Renal cortex interstitium (tissue), 11 donors: ENCODE measurements around the gene PPM1H. TPM values are rescaled to one million over a fixed set of nuclear protein-coding genes. Genes with fewer than 3 reads are reported as not detected.
"Not testable (repeated sequence)": the region's sequence is repeated elsewhere in the genome, so short reads cannot be mapped to it uniquely, and the experiment has no call there.

ENCODE experiments used
- DNase-seq, 11 donors: peaks; one replicate each; pipeline ENCODE4 v3.0.0-alpha.2; 2013; ENCODE audit warnings: low read depth in 9 of 11, low spot score in 4 of 11; ENCODE audit errors: extremely low read depth in 1 of 11
- polyA plus RNA-seq, 3 donors: library from polyadenylated mRNA; unstranded; fragments of 120-200 nt; gene quantifications; one replicate each; pipeline ENCODE4 v1.2.1, GENCODE V29; 2013; ENCODE audit not compliant: insufficient read length in 3 of 3

PPM1H gene
- polyA plus RNA-seq, 3 donors, result 26.9 to 30.2 (median 27.1) TPM

DNA sequence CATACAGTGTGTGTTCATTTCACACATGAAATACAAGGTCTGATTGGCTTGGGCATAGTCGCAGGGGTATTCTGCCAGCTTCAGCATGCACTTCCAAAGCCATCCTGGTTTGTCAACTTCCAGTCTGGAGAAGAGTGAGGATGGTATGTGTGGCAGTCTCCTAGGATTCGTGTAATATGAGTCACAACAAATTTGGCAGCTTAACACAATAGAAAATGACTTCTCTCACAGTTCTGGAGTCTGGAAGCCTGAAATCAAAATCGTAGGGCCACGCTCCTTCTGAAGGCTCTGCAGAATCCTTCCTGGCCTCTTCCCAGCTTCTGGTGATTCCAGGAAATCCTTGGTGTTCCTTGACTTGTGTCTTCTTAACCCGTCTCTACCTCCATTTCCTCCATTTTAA lies 167.5 kb downstream of the PPM1H start:
- DNase-seq, result no peak

DNA sequence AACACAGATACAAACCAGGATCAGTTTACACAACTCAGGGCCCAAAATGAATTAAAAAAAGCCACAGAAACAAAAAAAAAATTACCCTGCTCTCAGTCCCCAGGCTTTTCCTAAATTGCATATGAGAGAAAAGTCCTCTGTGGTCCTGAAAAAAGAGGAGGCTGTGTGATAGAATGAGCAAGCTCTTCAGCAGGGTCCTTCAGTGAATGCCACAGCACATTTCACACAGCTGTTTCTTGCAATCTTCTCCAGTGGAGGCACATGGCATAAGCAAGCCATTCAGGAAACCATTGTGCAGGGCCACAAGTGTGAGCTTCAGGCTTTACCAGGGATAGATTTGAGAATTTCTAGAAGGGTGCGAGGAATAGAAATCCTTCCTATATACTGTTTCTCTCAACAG lies 168.5 kb downstream of the PPM1H start:
- no peak for DNase-seq

DNA sequence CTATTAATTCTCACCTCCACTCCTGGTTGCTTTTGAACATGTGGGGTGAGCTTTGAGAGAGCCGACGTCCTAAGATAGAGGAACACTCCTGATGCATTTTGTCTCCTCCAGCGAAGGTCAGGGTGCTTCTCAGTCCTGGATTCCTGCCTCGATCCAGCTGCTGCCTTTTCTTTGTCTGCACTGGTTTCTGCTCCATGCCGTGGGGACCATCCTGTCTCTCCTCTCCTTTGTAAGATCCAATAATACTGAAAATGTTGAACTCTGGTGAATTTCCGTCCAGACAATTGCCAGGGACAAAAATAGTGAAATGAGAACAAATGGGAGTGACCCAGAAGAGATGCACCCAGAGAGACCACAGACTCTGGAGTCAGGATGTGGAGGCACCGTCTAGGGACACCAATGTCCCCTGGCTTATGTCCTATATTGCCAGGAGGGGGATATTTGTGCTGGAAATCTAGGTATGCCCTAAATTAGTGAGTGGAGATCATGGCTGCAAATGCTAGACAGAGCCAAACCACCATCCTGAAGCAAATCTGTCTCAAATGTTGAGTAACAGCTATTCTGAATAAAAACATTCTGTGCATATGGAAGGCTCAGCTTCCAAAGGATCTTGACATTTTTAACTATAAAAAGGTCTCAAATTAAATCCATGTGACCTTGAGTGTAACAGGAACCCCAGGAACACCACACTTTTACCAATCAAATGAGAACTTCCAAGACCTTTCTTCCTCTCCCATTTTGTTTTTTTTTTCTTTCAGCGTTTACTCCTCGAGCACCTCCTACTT lies 170.9 kb downstream of the PPM1H start:
- DNase-seq, result no peak

GRCh38 chr12:62763312-62763711 lies 171.6 kb downstream of the PPM1H start:
- DNase-seq, result no peak

DNA sequence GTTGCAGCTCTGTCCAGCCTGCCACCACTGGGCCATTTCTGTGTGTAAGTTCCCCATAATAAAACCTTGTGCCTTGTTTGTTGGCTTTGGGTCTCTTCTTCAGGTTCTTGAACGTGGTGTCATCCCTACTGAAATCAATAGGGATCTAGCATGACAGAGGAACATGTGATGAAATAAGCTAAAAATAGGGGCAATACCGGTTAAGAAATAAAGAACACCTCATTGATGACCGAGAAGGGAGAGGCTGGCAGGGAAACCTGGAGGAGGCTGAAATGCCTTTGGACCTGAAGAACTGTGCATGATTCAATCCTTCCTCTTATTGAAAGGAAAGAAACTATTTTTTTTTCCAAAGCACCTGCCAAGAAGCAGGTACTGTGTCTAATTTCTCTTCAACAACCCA lies 172.3 kb downstream of the PPM1H start:
- no peak for DNase-seq

DNA sequence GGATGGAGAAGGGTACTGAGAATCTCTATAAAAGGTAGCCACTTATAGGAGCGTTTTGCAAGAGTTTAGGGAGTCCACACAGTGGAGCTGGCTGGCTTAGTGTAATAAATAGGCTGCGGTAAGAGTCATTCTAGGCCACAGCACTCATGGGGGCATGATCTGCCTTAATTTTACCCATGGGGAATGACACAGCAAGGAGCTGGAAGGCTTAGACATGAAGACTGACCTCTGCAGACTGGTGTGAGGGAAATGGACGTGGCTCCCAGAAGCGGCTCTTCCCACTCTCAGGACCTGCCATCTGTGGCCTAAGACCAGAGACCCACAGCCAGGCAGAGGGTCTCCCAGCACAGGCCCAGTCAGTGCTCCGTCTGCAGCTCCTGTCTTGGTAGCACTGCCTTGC lies 173.3 kb downstream of the PPM1H start:
- DNase-seq, result no peak

DNA sequence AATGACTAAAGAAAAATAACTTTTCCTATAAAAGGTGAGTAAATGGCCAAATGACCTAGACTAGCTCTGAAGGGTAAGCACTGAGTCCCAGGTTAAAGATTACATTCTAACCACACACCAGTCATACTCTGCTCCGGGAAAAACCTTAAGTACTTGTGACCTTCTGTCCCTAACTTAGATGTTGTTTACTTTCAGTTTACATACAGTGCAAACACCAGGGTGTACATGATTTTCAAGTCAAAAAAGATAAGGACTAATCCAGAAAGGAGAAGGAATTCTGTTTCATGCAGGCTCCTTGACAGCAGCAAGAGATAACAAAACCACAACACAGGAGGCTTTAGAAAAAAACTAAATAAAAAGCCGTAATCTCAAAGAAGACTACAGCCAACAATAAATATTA lies 174.2 kb downstream of the PPM1H start:
- DNase-seq, result no peak

- not testable (repeated sequence) for DNase-seq
Measured at GRCh38 chr12:62760341-62760740, 174.6 kb downstream of the PPM1H start.

- peak in 3 of 11 donors; percentile 28 to 43 (median 36) for DNase-seq
Measured at GRCh38 chr12:62758216-62758615, 176.7 kb downstream of the PPM1H start.

GRCh38 chr12:62757048-62757447 lies 177.9 kb downstream of the PPM1H start:
- no peak for DNase-seq

DNA sequence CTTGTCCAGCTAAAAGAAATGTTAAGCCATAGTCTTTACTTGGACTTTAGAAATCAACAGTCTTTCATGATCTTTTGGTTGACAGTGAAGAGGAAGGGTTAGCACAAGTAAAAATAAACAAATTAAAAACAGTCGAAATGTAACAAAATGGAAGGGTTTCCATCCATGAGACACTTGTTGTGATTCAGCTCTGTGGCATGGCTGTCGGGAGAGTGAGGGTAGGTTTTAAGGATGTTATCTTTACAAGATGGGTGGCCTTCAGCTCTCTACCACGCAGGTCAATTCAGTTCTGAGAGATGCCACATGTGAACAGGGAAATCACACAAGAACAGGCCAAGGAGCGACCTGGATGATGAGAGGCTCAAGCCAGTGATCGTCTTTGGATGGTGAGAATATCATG lies 180.2 kb downstream of the PPM1H start:
- no peak for DNase-seq

GRCh38 chr12:62751810-62752155 lies 183.2 kb downstream of the PPM1H start:
- no peak for DNase-seq

DNA sequence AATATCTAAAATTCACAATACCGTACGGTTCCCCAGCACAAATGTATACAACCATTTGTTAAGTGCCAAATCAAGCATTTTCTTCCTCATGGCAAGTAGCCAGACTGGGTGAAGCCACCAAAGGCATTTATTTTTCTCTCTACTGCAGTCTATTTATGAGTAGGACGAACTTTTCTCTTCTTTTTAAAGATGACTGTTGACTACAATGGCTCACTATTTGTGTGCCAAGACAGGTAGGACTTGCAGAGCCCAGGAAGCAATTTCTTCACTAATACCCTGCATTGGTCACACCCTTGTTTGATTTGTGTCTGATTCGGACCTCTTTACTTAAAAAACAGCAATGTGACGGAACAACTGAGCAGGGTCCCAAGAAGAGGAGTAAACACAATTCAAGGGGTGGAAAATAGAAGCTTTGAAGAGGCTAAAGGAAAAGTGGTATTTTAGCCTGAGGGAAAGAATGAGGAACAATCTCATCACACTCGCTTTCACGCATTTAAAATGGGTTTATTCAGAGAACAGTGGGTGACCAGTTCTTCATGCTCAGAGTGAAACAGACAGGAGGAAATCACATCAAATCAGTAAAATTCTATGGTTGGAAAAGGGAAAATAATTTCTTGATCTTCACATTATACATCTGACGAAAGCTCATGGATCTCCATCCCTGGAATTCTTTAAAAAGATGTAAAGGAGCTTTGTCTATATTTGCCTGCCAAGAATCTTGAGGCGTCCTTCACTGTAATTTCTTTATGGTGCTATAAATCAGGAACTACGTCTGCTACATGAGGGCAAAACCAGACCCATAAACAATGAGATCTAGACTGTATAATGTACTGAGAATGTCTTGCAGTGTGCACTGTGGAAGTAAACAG lies 183.8 kb downstream of the PPM1H start:
- no peak for DNase-seq

DNA sequence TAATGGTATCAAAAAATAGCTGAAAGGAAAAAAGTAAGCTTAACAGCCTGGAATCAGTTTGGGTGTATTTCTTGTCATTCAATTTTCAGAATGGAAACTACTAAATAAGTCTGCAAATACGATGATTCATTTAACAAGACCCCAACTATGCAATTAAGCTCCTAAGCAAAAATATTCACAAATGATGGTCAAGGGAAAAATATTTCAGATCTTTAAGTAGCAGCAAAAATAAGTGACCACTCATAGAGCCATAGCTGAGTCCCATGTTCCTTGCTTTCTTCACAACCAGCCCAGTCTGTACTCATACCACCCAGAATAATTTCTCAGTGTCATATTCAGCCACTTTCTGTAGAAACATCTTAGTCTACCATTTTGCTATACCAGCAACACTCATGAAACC lies 185.4 kb downstream of the PPM1H start:
- no peak for DNase-seq

GRCh38 chr12:62748941-62749468 lies 185.9 kb downstream of the PPM1H start:
- DNase-seq, result peak in 1 of 11 donors; percentile 32

- DNase-seq, result no peak
Measured at GRCh38 chr12:62744551-62744950, 190.4 kb downstream of the PPM1H start.

GRCh38 chr12:62739266-62740015 lies 195.5 kb downstream of the PPM1H start:
- no peak for DNase-seq

DNA sequence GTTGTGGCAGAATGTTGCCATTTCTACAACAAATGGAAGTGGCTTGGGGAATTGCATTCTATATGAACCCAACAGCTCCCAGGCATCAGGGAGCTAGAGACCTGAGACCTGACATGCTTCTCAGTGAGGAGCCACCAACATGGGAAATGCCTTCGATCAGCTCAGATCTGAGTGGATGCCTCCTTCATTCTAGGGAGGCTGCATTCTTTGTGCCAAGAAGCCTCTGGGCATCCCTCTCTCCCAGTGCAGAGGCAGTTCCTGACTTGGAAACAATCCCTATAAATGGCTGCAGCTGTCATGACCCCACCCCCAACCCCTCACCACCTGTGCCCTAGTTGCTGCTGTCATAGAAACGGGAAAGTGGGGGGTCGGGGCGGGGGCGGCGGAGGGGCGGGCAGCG lies 196.3 kb downstream of the PPM1H start:
- no peak for DNase-seq

- DNase-seq, result no peak
Measured at GRCh38 chr12:62738105-62738504, 196.8 kb downstream of the PPM1H start.

DNA sequence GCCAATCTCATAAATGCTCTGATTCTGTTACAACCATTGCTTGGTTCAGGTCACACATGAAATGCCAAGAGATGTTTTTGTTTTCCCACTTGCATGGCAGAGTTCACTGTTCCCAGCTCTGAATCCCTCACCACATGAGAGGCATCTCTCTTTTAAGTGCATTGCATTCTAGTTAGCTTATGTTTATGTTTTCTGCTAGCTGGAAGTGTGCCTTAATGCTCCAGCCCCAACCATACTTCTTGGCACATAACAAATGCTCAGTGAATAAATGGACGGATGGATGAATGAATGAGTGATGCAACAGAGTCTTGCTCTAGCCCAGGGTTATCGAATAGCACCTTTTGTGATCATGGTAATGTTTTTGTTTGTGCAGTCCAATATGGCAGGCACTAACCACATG lies 197.3 kb downstream of the PPM1H start:
- DNase-seq, result no peak
